Thoracic aorta (tissue), 2 donors: Measurements from ENCODE around the gene DDX51. TPM values are rescaled to one million over a fixed set of nuclear protein-coding genes. Genes with fewer than 3 reads are reported as not detected.

ENCODE experiments used
- ATAC-seq: fragments of 150-250 bp; one replicate; pipeline ENCODE4 v1.8.0; 2017; ENCODE audit warnings: low read depth; ENCODE audit not compliant: insufficient number of reproducible peaks, low FRiP score
- DNase-seq: peaks from one replicate; pipeline ENCODE4 v3.0.0-alpha.2; 2020; ENCODE audit warnings: low spot score
- H3K27ac ChIP-seq, 2 donors: fragments of 200-600 bp; sonication (generic); 1 replicate in 1 of 2; 2 replicates in 1 of 2; pipeline ENCODE4 v1.5.1; 2016; ENCODE audit warnings: mild to moderate bottlenecking in 2 of 2, moderate library complexity in 2 of 2
- H3K27me3 ChIP-seq: fragments of 200-600 bp; sonication (generic); replicated peaks from 2 replicates; pipeline ENCODE4 v1.6.0; 2016; ENCODE audit warnings: mild to moderate bottlenecking; ENCODE audit not compliant: insufficient read depth
- H3K36me3 ChIP-seq: fragments of 200-600 bp; sonication (generic); one replicate; pipeline ENCODE4 v1.5.1; 2016
- H3K4me1 ChIP-seq, 2 donors: fragments of 200-600 bp; sonication (generic); 1 replicate in 1 of 2; 2 replicates in 1 of 2; pipeline versions ENCODE4 v1.5.1 to v1.6.0; 2016; ENCODE audit warnings: low read depth in 2 of 2, mild to moderate bottlenecking in 1 of 2; ENCODE audit not compliant: control insufficient read depth in 1 of 2
- H3K4me3 ChIP-seq: fragments of 200-600 bp; sonication (generic); 2 replicates; pipeline ENCODE4 v1.5.1; 2016; ENCODE audit warnings: mild to moderate bottlenecking
- H3K9me3 ChIP-seq: fragments of 200-600 bp; sonication (generic); 2 replicates; pipeline ENCODE4 v1.5.1; 2016
- CTCF ChIP-seq: fragments of 200-600 bp; sonication (generic); IDR thresholded peaks from one replicate; pipeline ENCODE4 v1.5.1; 2019; ENCODE audit warnings: antibody characterized with exemption
- total RNA-seq, 2 donors: library from RNA; depleted of rRNA; stranded (reverse); fragments of >200 nt; gene quantifications; one replicate each; pipeline versions ENCODE4 v1.1.0 to v1.2.3, GENCODE V29; 2016

Gene DDX51
- total RNA-seq, 2 donors from 2014 or later = 9.7 to 24.8 TPM

- DNase-seq = no peak
- peaks cover 6 to 8% of the 10 kb centered on the region in 2 donors for H3K4me1 ChIP-seq
- H3K36me3 ChIP-seq = no peaks in the 10 kb centered on the region
- no peak overlapping the region for H3K4me3 ChIP-seq
- H3K27me3 ChIP-seq = no peaks in the 10 kb centered on the region
- no peaks in the 10 kb centered on the region for H3K9me3 ChIP-seq
- no peak overlapping the region for H3K27ac ChIP-seq
- ATAC-seq = no peak
- no peak for TF ChIP-seq CTCF
Measured at GRCh38 chr12:132167611-132168310, 23.6 kb upstream of the DDX51 start.

DNA sequence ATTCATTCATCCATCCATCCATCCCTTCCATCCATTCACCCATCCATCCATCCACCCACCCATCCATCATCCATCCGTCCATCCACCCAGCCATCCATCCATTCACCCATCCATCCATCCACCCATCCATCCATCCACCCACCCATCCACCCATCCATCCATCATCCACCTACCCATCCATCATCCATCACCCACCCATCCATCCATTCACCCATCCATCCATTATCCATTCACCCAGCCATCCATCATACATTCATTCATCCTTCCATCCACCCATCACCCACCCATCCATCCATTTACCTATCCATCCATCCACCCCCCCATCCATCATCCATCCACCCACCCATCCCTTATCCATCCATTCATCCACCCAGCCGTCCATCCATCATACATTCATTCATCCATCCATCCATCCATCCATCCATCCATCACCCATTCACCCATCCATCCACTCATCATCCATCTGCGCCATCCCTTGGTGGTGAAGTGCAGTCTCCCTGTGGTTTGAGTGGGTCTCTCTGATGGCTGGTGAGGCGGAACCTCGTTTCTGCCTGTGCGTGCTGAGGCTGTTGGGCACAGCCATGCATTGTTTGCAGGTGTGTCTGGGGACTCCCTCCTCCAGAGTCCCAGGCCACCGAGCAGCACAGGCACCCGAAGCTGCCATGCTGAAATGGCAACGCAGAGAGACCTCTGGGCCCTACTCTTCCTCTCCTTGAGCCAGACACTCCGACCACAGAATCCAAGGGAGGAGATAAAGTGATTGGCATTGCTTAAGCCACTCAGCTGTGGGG lies 22.9 kb upstream of the DDX51 start:
- TF ChIP-seq CTCF = no peak

DNA sequence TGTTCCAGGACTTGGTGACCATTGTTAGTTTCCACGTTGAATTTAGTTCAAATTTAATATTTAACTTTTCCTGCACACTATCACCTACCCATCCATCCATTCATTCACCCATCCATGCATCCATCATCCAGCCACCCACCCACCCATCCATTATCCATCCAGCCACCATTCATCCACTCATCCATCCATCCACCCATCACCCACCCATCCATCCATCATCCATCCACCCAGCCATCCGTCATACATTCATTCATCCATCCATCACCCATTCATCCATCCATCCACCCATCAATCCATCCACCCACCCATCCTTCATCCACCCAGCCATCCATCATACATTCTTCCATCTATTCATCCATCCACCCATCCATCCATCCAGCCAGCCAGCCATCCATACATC lies 22.0 kb upstream of the DDX51 start:
- Histone ChIP-seq H3K36me3 (no peaks in the 10 kb centered on the region), H3K9me3 (no peaks in the 10 kb centered on the region), H3K27ac (no peak overlapping the region), H3K4me3 (no peak overlapping the region), H3K4me1 (peaks cover 13 to 18% of the 10 kb centered on the region in 2 donors), H3K27me3 (no peaks in the 10 kb centered on the region)
- ATAC-seq = no peak
- TF ChIP-seq CTCF = no peak
- no peak for DNase-seq

More for the DNA sequence above, 22.9 kb upstream of the DDX51 start:
- ATAC-seq (no peak), DNase-seq (no peak)
- H3K27me3 ChIP-seq = no peaks in the 10 kb centered on the region
- peaks cover 13 to 15% of the 10 kb centered on the region in 2 donors for H3K4me1 ChIP-seq
- H3K4me3 ChIP-seq = no peak overlapping the region
- H3K27ac ChIP-seq = no peak overlapping the region
- no peaks in the 10 kb centered on the region for H3K36me3 ChIP-seq
- H3K9me3 ChIP-seq = no peaks in the 10 kb centered on the region

- Histone ChIP-seq H3K27me3 (no peaks in the 10 kb centered on the region), H3K27ac (no peak overlapping the region), H3K9me3 (no peaks in the 10 kb centered on the region), H3K36me3 (no peaks in the 10 kb centered on the region), H3K4me1 (peaks cover 13 to 18% of the 10 kb centered on the region in 2 donors), H3K4me3 (no peak overlapping the region)
- ATAC-seq (no peak), DNase-seq (no peak)
- no peak for TF ChIP-seq CTCF
Measured at GRCh38 chr12:132165584-132165983, 21.5 kb upstream of the DDX51 start.

- DNase-seq (no peak), ATAC-seq (no peak)
- H3K9me3 ChIP-seq = no peaks in the 10 kb centered on the region
- TF ChIP-seq CTCF = no peak
- H3K4me3 ChIP-seq = no peak overlapping the region
- H3K4me1 ChIP-seq = peaks cover 13 to 18% of the 10 kb centered on the region in 2 donors
- H3K27me3 ChIP-seq = no peaks in the 10 kb centered on the region
- no peaks in the 10 kb centered on the region for H3K36me3 ChIP-seq
- no peak overlapping the region for H3K27ac ChIP-seq
Measured at GRCh38 chr12:132164426-132164825, 20.3 kb upstream of the DDX51 start.
